HG03457 (cell line): ENCODE data around the gene PTPN18.

Source experiments
- ATAC-seq: cut with Tn5 transposase; IDR thresholded peaks from one replicate; pipeline ENCODE4 v1.9.1; 2021; ENCODE audit warnings: moderate number of reproducible peaks; ENCODE audit not compliant: unreplicated experiment

Gene PTPN18

DNA sequence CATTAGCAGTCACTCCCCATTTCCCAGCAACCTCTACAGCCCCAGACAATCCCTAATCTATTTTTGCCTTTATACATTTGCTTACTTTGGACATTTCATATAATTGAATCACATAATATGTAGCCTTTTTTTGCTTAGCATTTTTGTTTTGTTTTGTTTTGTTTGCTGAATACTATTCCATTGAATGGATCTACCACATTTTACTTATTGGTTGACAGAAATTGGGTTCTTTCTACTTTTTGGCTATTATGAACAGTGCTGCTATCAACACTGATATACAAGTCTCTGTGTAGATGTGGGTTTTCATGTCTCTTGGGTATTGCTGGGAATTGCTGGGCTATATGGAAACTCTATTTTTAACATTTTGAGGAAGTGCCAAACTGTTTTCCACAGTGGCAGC is 7.6 kb downstream of the PTPN18 start:
- ATAC-seq: no peak

DNA sequence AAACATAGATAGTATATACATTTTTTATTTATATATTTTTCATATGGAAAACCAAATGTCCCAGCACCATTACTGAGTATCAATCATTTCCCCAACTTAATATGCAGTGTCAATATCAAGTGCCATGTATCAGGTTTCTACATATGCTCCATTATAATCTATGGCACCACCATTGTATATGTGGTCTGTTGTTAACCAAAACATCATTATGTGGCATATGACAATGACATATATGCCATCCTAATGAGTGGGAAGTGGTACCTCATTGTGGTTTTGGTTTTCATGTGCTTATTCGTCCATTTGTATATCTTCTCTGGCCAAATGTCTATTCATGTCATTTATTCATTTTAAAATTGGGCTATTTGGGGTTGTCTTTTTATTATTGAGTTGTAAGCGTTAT is 9.2 kb downstream of the PTPN18 start:
- no peak for ATAC-seq

DNA sequence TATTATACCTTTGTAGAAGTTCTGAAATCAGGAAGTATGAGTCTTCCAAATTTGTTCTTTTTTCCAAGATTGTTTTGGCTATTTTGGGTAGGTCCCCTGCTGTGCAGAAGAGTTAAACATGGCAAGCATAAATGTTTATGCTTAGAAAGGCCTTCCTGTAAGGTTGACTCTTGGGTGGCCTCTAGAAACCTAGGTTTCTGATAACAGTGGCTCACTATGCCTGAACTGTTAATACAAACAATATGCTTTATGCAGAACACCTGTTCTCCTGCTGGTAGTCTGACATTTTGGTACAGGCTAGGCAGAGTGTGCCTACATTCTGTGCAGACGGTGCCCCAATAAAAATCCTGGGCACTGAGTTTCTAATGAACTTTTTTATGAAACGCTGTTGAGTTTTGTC is 10.1 kb downstream of the PTPN18 start:
- ATAC-seq: no peak

DNA sequence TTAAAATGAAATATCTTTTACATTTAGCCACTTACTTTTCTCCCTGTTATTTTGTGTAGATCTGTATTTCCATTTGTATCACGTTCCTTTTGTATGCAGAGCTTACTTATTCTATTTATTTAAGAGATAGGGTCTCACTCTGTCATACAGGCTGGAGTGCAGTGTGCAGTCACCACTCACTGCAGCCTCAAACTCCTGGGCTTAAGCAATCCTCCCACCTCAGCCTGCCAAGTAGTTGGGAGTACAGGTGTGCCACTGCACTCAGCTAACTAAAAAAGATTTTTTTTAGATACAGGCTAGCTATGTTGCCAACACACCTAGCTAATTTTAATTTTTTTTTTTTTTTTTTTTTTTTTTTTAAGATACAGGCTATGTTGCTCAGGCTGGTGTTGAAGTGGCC is 10.9 kb downstream of the PTPN18 start:
- no peak for ATAC-seq

DNA sequence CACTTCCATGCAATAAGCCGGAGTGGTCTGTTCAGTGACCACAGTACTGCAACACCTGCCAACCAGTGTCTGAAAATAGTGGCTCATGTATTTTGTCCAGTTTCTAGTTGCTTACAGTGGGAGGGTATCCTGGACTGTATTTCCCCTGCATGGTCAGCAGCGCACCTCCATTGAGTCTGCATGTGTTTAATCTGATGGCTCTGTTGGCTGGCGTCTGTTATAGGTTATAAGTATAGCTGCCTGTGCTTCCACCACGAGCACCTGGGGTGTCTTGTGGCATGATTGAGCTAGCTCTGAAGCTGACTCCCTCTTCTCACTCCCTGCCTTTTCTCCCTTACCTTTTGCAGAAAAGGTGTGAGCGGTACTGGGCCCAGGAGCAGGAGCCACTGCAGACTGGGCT is 12.9 kb downstream of the PTPN18 start:
- ATAC-seq: no peak

DNA sequence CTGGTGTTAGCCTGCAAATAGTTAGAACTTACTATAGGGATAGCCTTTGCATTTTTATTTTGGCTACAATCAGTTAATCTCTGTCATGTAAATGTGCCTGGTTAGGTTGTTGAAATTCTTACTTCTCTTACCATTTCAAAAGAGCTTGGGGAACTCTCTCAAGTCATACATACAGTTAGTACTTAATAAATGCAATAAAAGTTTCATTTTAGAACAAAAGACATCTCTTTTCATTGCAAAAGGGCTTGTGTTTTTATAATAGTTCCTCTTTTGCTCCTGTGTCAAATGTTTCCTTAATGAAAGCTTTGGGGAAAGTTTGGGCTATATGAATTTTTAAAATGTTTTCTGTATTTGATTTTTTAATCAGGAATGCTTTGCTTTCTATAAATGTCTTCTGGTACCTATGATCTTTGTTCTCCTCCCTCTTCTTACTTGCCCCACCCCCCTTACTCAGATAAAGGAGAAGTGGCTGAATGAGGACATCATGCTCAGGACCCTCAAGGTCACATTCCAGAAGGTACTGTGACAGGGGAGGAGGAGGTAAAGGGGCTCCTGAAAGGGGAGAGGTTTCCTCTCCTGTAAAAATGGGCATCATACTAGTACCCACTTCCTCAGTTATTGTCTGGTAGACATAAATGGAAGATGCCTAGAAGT is 13.6 kb downstream of the PTPN18 start:
- no peak for ATAC-seq

DNA sequence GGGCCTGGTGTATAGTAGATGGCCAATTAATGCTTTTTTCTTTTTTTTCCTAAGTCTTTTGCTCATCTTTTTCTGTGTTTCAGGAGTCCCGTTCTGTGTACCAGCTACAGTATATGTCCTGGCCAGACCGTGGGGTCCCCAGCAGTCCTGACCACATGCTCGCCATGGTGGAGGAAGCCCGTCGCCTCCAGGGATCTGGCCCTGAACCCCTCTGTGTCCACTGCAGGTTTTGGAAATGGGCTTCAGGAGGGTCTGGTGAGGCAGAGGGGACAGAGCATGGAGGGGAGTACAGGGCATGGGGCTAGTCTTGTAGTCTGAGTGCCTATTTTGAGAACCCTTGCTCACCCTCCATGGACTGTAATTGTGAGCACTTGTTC is 14.1 kb downstream of the PTPN18 start:
- ATAC-seq: no peak

DNA sequence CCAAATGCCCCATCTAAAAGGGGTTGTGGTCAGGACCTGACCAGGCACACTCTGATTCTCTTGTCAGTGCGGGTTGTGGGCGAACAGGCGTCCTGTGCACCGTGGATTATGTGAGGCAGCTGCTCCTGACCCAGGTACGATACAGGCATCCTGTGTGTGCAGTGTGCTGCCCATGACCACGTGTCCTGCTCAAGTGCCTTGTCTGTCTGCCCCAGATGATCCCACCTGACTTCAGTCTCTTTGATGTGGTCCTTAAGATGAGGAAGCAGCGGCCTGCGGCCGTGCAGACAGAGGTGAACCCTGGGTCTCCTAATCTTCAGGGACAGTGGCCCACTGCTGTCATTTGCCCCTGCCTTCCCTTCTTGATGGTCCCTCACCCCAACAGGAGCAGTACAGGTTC is 14.6 kb downstream of the PTPN18 start:
- ATAC-seq: no peak

DNA sequence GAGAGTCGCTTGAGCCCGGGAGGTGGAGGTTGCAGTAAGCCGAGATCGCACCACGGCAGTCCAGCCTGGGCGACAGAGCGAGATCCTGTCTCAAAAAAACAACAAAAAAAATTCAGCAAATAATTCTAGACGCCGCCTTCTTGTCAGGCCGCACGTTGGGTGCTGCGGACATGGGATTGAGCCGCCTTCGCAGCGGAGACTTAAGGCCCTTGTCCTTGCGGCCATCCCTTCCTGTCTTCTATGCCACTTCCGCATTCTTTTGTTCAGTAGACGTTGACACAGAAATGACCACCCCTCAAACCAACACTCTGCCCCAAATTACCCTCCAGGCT is 15.8 kb downstream of the PTPN18 start:
- ATAC-seq: no peak

DNA sequence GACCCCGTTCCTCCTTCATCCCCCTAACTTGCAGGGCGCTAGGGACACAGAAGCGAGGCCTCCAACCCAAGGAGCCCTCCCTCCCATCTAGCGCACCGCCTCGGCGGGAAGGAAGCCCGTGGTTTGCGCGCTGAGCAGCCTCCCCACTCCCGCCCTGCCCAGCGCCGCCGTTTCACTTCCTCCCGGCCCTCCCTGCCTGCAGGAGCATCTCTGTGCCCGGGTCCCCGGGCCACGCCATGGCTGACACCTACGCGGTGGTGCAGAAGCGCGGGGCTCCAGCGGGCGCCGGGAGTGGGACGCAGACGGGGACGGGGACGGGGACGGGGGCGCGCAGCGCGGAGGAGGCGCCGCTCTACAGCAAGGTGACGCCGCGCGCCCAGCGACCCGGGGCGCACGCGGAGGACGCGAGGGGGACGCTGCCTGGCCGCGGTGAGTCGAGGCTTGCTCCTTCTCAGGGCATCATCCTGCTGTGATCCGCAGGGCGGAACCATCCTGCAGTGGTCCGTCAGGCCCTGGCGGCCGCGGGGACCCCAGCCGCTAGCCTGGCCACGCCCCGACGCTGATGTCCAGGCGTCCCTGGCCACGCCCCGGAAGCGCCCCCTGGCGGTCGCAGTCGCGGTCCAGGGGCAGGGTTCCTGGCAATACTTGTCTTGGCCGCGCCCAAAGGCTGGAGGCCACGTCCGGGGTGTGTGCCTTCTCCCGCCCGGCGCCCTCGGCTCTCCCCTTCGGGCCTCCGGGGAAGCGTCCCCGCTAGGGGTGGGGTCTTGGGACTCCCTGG is 16.4 kb downstream of the PTPN18 start:
- peak; percentile 68 for ATAC-seq

DNA sequence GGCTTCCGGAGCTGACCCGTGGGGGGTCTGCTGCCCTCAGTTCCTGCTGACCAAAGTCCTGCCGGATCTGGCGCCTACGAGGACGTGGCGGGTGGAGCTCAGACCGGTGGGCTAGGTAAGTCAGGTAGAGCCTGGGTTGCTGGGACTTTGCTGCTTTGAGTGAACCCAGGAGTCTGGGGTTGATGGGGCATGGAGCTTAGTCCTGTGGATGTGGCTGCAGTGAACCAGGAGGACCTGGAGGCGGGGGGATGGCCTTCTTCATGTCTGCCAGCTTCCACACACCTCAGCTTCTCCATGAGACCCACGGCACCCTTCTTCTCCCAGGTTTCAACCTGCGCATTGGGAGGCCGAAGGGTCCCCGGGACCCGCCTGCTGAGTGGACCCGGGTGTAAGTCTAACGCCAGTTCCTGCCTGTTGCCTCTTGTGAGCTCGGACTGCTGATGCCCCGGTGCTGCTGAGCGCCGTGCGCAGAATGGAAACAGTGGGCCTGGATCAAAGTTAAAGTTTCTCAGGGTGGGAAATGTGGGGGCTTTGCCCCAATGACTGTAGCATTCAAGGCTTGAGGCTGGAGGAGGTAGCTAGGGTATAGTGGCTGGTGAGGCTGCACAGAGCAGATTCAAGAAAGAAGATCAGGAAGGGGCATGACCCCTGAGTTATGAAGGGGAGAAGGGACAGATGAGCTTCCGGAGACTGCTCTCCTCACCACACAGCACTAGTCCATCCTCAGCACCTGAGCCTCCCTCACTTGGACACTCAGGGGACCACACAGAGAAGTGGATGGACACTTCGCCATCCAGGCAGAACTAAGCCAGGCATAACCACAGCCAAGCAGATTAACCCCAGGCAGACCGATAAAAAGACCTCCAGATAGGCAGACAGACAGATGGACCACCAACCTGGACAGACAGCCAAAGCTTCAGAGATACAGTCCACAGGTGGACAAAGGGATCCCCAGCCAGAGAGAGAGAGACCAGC is 17.3 kb downstream of the PTPN18 start:
- no peak for ATAC-seq

DNA sequence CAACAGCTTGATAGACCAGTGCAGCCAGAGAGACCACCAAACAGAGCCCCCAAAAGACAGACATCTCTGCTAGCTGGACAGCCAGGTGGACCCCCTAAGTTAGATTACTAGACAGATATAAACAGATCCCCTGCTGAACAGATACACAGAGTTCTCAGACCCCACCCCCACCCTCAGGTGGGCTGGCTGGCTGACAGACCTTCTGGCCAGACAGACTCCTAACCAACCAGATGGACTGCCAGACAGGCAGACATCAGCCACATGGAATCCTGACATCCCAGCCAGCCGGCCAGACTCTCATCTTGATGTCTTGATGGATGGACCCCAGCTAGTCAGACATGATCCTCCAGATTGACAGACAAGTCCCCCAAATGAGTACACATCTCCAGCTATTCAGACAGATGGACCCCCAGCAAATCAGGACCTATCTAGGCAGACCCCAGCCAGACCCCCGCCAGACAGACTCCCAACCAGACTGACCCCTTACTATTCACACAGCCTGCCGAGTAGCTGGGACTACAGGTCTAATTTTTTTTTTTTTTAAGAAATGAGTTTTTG is 18.0 kb downstream of the PTPN18 start:
- ATAC-seq: no peak

DNA sequence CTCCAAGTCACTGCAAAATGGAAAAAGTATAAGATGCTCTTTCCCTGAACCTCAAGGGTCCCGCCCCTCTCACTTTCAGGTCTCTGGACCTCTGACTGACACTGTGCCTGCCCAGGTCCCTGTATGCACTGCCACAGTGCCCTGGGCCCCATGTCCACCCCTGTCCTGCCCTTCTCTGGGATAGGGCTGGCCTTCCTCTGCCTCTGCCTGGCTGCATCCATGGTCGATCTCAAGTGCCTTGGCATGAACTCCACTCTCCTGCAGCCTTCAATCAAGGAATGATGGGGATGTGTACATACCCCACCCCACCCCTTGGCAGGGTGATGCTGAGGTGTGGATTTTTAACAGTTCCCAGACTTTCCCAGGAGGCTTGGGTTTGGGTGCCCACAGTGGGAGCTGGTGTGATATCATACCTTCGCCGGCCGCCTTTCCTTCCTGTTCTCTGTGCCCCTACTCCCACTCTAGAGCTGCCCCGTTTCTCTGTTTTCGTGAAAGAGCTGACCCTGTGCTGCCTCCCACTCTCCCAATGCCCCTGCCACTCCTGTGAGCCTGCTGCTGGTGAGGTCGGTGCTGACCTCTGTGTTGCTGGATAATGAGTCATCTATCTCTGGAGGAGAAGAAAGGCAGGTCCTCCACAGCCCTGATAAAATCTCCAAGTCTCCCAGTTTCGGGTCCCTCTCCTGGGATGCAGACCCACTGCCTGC is 18.9 kb downstream of the PTPN18 start:
- no peak for ATAC-seq

DNA sequence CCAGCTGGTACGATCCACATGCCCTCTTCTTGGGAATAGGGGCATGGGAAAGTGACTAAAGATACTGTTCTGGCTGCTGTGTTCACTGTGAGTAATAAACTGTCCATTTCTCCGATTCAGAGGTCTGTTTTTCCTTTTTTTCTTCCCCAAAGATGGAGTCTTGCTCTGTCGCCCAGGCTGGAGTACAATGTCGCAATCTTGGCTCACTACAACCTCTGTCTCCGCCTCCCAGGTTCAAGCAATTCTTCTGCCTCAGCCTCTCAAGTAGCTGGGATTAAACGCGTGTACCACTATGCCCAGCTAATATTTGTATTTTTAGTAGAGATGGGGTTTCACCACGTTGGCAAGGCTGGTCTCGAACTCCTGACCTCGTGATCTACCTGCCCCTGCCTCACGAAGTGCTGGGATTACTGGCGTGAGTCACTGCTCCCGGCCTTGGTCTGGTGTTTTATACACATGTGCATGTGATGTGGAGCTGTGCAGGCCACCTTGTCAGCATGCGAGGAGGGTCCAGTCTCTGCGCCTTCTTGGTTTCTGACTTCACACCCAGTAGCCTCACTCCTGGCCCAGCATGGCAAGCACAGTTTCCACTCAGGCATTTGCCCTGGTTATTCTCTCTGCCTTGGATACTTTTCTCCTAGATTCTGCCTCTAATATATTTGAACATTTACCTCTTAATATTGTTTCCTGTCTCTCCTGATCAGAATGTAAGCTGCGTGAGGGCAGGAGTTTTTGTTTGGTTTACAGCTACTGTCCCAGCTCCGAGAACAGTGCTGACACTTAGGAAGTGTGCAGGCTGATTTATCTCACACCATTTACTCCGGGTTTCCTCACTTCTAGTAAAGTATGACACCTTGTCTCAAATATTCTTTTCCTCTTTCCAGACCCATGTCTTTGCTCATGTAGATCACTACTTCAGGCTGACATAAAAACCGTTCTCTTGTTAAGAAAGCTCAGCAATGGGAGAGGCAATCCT is 19.7 kb downstream of the PTPN18 start:
- no peak for ATAC-seq

DNA sequence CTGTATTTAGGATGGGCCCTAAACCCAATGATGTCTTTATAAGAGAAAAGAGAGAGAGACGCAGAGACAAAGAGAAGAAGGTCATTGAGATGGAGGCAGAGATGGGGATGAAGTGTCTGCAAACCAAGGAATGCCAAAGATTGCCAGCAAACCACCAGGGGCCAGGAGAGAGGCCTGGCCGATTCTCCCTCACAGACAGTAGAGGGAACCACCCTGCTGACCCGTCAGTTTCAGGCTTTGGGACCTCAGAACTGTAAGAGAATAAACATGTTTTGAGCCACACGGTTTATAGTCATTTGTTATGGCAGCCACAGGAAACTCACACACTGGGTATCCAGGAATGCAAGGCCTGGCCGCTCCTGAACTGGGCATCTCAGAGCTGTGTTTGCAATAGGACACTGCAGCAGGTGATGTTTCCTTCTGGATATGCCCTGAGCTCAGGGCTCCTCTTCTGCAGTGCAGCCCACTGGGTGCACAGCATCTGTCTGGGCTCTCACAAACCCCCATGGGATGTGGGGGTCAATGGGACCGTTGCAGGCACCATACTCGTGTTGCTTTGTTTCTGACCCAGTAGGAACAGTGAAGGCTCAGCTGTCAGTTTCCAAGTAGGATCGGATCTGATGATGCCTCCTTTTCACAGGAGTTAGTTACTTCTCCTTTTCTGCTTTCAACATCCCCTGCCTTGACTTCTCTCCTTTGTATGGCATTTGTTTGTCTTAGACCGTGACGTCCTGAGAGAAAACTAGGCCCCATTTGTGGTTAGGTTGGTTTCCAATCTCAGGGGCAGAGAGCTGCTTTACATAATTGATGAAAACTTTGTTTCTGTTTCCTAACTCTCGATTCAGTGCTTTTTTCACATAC is 20.8 kb downstream of the PTPN18 start:
- ATAC-seq: peak; percentile 44

DNA sequence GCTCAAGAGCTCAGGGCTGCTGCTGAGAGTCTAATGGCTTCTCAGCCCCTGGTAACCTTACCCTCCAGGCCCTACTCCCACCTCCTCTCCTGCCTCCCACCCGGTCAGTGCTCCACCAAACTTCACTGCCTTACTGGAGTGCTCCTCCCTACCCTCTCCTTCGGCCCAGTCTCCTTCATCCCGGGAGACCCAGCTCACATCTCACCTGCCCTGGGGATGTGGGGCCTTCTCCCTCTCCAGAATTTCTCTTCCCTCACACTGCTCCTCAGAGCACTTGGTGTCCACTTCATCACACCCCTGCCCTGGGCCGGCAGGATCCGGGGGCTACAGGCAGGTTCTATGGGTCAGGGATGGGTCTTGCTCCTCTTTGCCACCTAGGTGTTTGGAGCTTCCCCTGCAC is 21.6 kb downstream of the PTPN18 start:
- ATAC-seq: no peak

DNA sequence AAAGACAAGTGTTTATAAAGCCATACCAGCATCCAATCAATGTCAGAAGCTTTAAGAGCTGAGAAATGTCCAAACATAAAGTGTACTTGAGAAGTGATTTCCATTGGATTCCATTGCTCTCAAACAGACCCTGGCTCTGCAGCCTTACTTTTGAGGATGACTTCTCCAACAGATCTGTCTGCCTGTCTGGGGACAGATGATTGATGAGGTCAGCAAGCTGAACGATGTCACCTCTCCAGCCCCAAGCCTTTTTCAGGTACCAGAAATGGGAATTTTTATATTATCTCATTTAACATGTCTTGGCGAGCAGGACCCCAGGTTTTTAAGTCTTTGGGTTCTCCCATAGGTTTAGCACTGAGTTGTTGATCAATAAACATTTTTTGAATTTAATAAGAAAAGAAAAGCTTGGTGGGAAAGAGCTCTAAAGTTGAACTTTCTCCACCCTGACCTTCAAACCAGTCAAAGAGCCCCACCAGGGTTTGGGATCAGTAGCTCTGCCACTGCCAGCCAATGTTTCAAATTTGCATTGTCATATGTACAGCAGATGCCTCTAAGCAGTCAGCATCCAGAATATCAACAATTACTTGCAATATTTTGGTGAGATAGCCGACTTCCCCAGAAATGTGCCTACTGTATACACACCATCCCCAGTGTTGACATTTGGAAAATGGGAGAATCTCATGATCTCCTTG is 22.5 kb downstream of the PTPN18 start:
- ATAC-seq: no peak

DNA sequence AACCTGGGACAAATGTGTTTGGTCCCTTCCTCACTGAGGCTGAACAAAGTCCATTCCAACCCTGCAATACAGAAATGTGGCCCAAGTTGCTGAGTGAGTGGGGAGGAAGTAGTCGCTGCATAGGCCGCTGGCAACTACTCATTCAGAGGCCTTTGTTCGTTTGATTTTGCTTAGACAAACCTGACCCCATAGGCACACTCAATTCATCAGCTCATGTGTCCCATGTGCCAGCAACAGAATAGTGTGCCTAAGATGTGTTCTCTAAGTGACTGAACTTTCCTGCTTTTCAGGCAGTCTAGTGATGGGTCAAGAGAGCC is 23.0 kb downstream of the PTPN18 start:
- ATAC-seq: no peak
